K562 treated with DMSO at 1 percent for 4 hours (cell line): ENCODE results near the gene EXOC5. TPM values are rescaled to one million over a fixed set of nuclear protein-coding genes. Genes with fewer than 3 reads are reported as not detected.

Source experiments
- total RNA-seq: library from RNA; unstranded; fragments of 300-600 nt; gene quantifications from 2 replicates; pipeline ENCODE4 v1.2.3, GENCODE V29; 2022; ENCODE audit not compliant: insufficient read depth

Gene EXOC5, protein sequence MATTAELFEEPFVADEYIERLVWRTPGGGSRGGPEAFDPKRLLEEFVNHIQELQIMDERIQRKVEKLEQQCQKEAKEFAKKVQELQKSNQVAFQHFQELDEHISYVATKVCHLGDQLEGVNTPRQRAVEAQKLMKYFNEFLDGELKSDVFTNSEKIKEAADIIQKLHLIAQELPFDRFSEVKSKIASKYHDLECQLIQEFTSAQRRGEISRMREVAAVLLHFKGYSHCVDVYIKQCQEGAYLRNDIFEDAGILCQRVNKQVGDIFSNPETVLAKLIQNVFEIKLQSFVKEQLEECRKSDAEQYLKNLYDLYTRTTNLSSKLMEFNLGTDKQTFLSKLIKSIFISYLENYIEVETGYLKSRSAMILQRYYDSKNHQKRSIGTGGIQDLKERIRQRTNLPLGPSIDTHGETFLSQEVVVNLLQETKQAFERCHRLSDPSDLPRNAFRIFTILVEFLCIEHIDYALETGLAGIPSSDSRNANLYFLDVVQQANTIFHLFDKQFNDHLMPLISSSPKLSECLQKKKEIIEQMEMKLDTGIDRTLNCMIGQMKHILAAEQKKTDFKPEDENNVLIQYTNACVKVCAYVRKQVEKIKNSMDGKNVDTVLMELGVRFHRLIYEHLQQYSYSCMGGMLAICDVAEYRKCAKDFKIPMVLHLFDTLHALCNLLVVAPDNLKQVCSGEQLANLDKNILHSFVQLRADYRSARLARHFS
- total RNA-seq, result 9.8 and 10.4 TPM in 2 replicates

DNA sequence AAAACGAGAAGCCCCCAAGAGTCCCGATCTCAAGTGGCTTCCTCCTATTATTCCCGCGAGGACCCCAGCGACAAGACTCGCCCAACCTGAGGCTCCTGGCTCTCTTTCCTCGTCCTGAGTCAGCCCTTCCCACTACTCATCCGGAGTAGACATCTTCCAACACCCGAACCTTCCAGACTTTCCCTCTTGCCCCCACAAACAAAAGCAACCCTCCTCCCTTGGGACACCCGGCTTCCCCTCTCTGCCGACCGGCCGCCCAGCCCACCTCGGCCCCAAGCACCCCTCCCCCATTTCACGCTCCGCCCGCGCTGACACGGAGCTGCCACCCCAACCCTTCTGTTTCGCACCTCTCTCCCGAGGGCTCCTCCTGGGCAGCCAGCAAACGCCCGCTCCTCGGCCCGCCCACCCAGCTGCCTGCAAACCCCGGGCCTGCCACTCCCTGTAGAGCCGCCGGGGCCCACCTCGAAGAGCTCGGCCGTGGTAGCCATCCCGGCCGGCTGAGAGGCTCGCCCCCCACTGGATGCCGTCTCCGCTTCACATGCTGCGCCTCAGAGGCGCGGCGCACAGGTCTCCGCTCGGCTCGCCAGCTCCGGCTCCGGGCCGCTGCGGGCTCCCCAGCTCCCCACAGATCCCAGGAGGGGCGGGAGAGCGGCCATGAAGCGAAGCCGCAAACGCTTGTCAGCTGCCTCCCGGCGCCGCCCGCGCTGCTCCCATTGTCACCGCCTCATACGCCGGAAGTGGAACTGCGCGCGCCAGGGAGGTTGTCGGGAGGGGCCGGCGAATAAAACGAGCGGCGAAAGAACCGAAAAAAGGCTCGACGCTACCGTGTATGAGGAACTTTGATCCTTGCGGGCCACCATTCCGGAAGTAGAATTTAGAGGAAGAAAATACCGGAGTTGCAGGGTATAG is at the start of gene EXOC5, which contains the start of gene AP5M1:
EXOC5 (minus strand) TSS at position 745 of the 909 bp plus-strand sequence; CDS start at position 488, 257 bp downstream.
AP5M1 (plus strand) TSS at position 811 of the 909 bp plus-strand sequence. CDS start 344 bp downstream, outside the sequence.

Other genes with a start within 250 kb of the EXOC5 start
- gene AP5M1, start 66 bp upstream of the EXOC5 start, total RNA-seq, result 11.2 and 12.9 TPM in 2 replicates
- gene NAA30, start 121.7 kb upstream of the EXOC5 start, total RNA-seq, result 3.7 and 5.4 TPM in 2 replicates
- not detected in 2 replicates for gene CCDC198, start 225.0 kb upstream of the EXOC5 start, total RNA-seq